Muscle of back (tissue), 11 donors: ENCODE data around the gene LMO2. TPM values are rescaled to one million over a fixed set of nuclear protein-coding genes. Genes with fewer than 3 reads are reported as not detected.
A peak's percentile ranks its signal among the peaks of the same experiment; 100 is the strongest.
"Not testable (repeated sequence)": the region's sequence is repeated elsewhere in the genome, so short reads cannot be mapped to it uniquely, and the experiment has no call there.

ENCODE experiments used
- DNase-seq, 3 donors: peaks; one replicate each; pipeline versions ENCODE4 v3.0.0 to v3.0.0-alpha.2; 2013
- polyA plus RNA-seq, 10 donors: library from polyadenylated mRNA; unstranded; fragments of 120-200 nt; gene quantifications; one replicate each; pipeline ENCODE4 v1.2.1, GENCODE V29; 2013; ENCODE audit not compliant: insufficient read length in 10 of 10

Gene LMO2
- polyA plus RNA-seq, 10 donors, result 13.6 to 20.3 (median 17.8) TPM

GRCh38 chr11:33917402-33917801 lies 25.5 kb upstream of the LMO2 start:
- not testable (repeated sequence) for DNase-seq

DNA sequence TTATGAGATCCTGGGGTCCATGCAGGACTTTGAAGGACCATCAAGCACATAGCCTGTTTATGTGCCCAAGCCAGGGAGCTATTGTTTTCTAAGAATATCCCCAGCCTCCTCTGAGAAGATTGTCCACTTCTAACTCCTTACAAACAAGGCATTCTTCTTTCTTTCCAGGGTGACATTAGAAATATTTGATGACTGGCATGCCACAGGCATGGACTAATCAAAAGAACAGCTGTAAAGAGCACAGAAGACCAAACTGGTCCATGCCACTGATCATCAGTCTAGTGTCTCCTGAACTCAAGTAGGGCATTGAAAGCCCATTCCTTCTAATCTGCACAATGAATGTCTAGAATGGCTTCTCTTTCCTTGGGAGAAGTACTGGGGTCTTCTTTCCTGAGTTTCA lies 24.9 kb upstream of the LMO2 start:
- no peak for DNase-seq

- DNase-seq, result no peak
Observed at GRCh38 chr11:33915526-33915925, 23.6 kb upstream of the LMO2 start.

DNA sequence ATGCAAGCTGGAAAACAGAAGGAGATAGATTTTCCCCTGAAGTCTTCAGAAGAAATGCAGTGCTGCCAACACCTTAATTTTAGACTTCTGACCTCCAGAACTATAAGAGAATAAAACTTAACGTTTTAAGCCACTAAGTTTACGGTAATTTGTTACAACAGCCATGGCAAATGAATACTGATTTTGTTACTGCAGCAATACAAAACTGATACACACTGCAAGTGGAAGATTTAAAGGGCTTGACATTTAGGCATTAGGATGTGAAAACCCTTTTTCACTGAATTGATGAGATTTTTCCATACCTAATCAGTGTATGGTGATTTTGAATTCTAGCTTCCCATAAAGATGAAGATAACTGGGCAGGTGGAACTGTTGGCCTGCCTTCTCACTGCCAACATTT lies 22.1 kb upstream of the LMO2 start:
- DNase-seq, result no peak

DNA sequence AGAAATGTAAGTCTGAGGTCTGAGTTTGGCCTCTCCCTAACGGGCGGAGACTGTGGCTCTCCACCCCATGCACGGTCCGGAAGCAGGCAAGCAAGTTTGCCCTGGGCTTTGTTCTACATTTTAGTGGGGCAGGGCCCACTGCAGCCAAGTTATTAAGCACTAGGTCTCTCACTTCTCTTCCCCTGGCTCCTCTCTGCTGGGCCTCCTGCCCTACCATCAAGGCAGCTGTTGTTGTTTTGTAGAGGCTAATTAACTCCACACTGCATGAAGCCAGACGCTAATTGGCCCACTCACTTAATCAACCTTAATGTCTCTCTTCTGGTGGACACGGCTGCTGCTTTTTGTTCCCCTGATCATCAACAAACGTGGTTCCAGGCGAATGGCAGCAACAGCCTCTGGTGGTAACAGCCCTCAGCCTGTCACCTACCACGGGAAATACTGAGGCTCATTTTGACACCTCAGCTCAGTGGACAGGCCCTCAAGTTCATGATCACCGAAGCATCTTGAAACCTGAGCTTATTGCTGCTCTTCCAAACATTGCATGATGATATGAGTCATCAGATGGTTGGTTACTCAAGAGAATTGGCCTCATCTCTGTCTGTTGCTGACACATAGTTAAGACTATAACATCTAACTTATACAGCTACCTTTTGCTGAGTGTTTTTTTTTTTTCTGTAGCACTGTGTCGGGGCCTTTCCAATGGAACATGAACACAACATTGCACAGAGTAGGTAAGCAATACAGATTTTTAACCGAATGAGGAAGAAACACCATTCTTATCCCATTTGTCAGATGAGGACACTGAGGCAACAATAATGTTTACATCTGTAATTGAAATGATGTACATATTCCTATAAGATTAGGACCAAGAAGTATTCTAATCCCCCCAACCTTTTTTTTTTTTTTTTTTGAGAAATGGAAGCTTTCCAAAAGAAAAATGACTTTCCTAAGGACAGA lies 20.8 kb upstream of the LMO2 start:
- peak in 1 of 3 donors; percentile 79 for DNase-seq

GRCh38 chr11:33910958-33911339 lies 19.1 kb upstream of the LMO2 start:
- no peak for DNase-seq

- DNase-seq, result peak in 1 of 3 donors; percentile 42
Observed at GRCh38 chr11:33910296-33910957, 18.6 kb upstream of the LMO2 start.

GRCh38 chr11:33909552-33909951 lies 17.7 kb upstream of the LMO2 start:
- DNase-seq, result no peak

GRCh38 chr11:33909150-33909549 lies 17.3 kb upstream of the LMO2 start:
- no peak for DNase-seq

- no peak for DNase-seq
Observed at GRCh38 chr11:33907421-33907820, 15.5 kb upstream of the LMO2 start.

- no peak for DNase-seq
Observed at GRCh38 chr11:33906484-33907186, 14.8 kb upstream of the LMO2 start.

- no peak for DNase-seq
Observed at GRCh38 chr11:33904102-33904501, 12.2 kb upstream of the LMO2 start.

GRCh38 chr11:33900159-33900840 lies 8.4 kb upstream of the LMO2 start:
- DNase-seq, result no peak

- peak; percentile 83 to 94 (median 91) for DNase-seq
Observed at GRCh38 chr11:33899400-33900037, 7.6 kb upstream of the LMO2 start.

DNA sequence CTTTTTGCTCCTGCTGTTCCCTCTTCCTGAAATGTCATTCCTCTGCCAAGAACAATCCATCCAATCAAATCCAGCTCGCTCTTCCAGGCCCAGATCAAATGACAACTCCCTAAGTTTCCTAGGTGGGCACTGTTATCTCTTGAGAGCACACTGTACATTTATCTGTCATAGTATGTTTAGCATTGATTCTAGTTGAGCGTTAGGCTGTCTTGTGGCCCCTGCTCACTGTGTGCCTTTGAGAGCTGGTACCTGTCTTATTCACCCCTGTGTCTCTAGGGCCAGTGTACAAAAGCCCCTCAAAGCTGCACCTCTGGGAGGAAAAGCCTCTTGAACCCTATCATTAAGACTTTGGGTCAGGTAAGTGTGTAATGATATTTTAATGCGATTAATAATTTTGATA lies 7.1 kb upstream of the LMO2 start:
- no peak for DNase-seq

- DNase-seq, result no peak
Observed at GRCh38 chr11:33897761-33898375, 6.0 kb upstream of the LMO2 start.

GRCh38 chr11:33896911-33897310 lies 5.0 kb upstream of the LMO2 start:
- no peak for DNase-seq

DNA sequence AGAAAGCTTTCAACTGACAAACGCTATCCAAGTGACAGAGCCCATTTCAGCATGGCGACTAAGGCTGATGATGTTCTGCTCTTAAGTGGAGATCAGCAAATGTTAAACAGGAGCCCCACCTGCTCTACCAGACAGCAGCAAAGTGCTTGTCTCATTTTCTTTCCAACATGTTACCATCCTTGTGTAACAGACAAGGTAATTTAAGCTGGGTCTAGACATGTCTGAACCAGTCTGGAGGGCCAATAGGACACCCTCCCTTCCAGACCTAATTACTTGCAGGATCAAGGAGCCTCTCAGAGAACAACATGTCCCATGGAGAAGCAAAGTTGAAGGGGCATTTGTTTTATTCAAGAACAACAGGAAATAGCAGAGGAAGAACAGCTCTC lies 3.9 kb upstream of the LMO2 start:
- DNase-seq, result no peak

DNA sequence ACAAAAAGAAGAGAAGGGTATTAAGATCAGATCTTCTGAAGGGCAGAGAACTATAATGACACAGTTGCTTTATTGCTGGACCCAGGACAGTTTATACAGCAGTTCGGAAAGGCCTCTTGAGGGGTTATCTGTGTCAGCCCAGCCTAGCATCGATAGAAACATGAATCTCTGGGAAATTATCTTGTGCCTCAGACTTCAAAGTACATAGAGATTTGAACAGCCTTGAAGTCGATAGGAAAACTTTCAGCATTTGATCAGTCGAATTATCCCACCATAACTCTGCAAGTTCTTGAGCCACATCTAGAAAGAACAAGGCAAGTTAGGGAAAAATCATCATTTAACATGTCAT lies 2.5 kb upstream of the LMO2 start:
- no peak for DNase-seq

DNA sequence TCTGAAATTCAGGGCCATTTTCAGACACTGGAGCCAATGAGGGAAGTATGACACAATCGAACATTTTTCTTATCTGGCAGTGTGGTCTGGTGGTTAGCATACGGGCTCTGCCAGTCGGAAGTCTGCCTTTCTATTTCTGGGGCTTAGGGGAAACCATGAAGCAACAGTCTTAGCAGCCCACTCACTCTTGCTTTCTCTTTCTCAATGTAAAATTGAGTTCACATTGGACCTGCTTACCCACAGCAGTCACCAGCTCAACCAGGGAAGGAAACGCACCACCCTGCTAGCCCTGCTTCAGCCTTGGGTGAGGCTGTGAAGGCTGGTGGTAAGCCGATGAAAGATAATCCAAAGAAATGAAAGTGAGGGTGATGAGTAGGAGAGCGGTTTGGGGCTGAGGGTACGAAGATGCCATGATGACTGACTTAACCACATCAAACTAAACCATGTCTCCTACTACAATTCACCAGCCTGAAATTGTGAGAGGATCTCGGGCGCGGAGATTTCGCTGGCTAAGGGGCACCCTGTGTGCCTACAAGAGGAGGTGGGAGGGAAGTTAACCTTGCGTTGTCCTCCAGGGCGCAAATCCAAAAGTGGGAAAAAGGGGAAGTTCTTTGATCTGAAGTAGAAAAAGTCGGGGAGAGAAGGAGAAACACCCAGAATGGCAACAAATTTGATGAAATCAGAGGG lies 2.0 kb upstream of the LMO2 start:
- peak in 1 of 3 donors; percentile 31 for DNase-seq
